H1 (cell line): ENCODE data around the gene RAET1G. TPM values are rescaled to one million over a fixed set of nuclear protein-coding genes. Genes with fewer than 3 reads are reported as not detected.

Experiments used
- CTCF ChIA-PET: fragments of 300-600 bp; sonication (Branson Sonifier 250); formaldehyde crosslinking; loops from one replicate; lab custom pipeline; 2021; ENCODE audit not compliant: partially characterized antibody; lab: Charles Lee
- POLR2A ChIA-PET: fragments of 300-600 bp; sonication (Branson Sonifier 250); formaldehyde crosslinking; loops from one replicate; lab custom pipeline; 2021; ENCODE audit warnings: inconsistent platforms; ENCODE audit not compliant: partially characterized antibody; lab: Charles Lee
- DNase-seq, 2 experiments: peaks; one replicate each; pipeline versions ENCODE4 v3.0.0 to v3.0.0-alpha.2; 2010 to 2022; ENCODE audit warnings: low spot score in 2 of 2, low read depth in 1 of 2, mixed read lengths in 1 of 2
- FAIRE-seq: peaks from 2 replicates; lab custom pipeline; 2011; peaks lifted over from hg19 to GRCh38; lab: Jason Lieb, UNC
- H2AFZ ChIP-seq: 2 replicates; pipeline ENCODE4 v1.8.1; 2012; ENCODE audit warnings: low read length, inconsistent platforms
- H2AK5ac ChIP-seq: 2 replicates; pipeline ENCODE4 v1.6.1; 2013; ENCODE audit warnings: low read depth, low read length
- H2BK120ac ChIP-seq: replicated peaks from 2 replicates; pipeline ENCODE3; 2013; ENCODE audit warnings: low read depth, low read length, inconsistent platforms
- H2BK12ac ChIP-seq: 2 replicates; pipeline ENCODE4 v1.6.1; 2013; ENCODE audit warnings: low read depth, low read length
- H2BK15ac ChIP-seq: 2 replicates; pipeline ENCODE4 v1.6.1; 2013; ENCODE audit warnings: low read length
- H2BK20ac ChIP-seq: 2 replicates; pipeline ENCODE4 v1.6.1; 2013; ENCODE audit warnings: low read length
- H2BK5ac ChIP-seq: 2 replicates; pipeline ENCODE4 v1.6.1; 2013; ENCODE audit warnings: low read depth, low read length
- H3K14ac ChIP-seq: 2 replicates; pipeline ENCODE4 v1.6.1; 2013; ENCODE audit warnings: inconsistent platforms; ENCODE audit not compliant: insufficient read length
- H3K18ac ChIP-seq: 2 replicates; pipeline ENCODE4 v1.6.1; 2013; ENCODE audit warnings: low read length; ENCODE audit errors: extremely low read depth
- H3K23ac ChIP-seq: 2 replicates; pipeline ENCODE4 v1.6.1; 2013; ENCODE audit warnings: inconsistent platforms; ENCODE audit not compliant: insufficient read length
- H3K23me2 ChIP-seq: 2 replicates; pipeline ENCODE4 v1.6.1; 2013; ENCODE audit warnings: low read depth, low read length
- H3K27ac ChIP-seq: 2 replicates; pipeline ENCODE4 v1.6.1; 2011; ENCODE audit warnings: low read depth, low read length, inconsistent platforms
- H3K27me3 ChIP-seq, 4 experiments: replicated peaks in 1 of 4; 1 replicate in 1 of 4; 2 replicates in 3 of 4; pipeline versions ENCODE4 v1.6.1 to v1.8.1; 2011 to 2013; ENCODE audit warnings: low read length in 3 of 4, mild to moderate bottlenecking in 3 of 4, inconsistent platforms in 2 of 4, mixed read lengths in 2 of 4, moderate library complexity in 1 of 4; ENCODE audit not compliant: control insufficient read depth in 3 of 4, insufficient read depth in 3 of 4; ENCODE audit errors: extremely low read depth in 1 of 4
- H3K36me3 ChIP-seq, 4 experiments: 2 replicates each; pipeline versions ENCODE4 v1.6.1 to v1.8.1; 2011 to 2013; ENCODE audit warnings: mild to moderate bottlenecking in 4 of 4, low read length in 3 of 4, moderate library complexity in 2 of 4, control low read depth in 1 of 4, inconsistent platforms in 1 of 4; ENCODE audit not compliant: insufficient read depth in 4 of 4, control insufficient read depth in 2 of 4
- H3K4ac ChIP-seq: replicated peaks from 2 replicates; pipeline ENCODE3; 2013; ENCODE audit warnings: low read length, low read depth, mixed read lengths, inconsistent platforms; ENCODE audit not compliant: insufficient read length
- H3K4me1 ChIP-seq, 4 experiments: replicated peaks in 1 of 4; 1 replicate in 1 of 4; 2 replicates in 3 of 4; pipeline versions ENCODE4 v1.6.1 to v1.8.1; 2011 to 2013; ENCODE audit warnings: low read length in 3 of 4, inconsistent platforms in 2 of 4, mixed read lengths in 1 of 4; ENCODE audit not compliant: insufficient read depth in 4 of 4, control insufficient read depth in 3 of 4
- H3K4me2 ChIP-seq, 2 experiments: 2 replicates each; pipeline versions ENCODE4 v1.6.1 to v1.8.1; 2011 to 2013; ENCODE audit warnings: low read depth in 2 of 2, low read length in 2 of 2, control low read depth in 1 of 2, inconsistent platforms in 1 of 2, mild to moderate bottlenecking in 1 of 2; ENCODE audit not compliant: insufficient read depth in 1 of 2
- H3K4me3 ChIP-seq, 4 experiments: fragments of 200-600, 300-600 bp in 1 of 4; sonication (generic), shearing (Covaris generic), sonication (Bioruptor Twin) in 1 of 4; 2 replicates each; pipeline versions ENCODE4 v1.5.1 to v1.8.1; 2011 to 2016; ENCODE audit warnings: low read length in 4 of 4, low read depth in 3 of 4, control low read depth in 2 of 4, inconsistent platforms in 2 of 4, mild to moderate bottlenecking in 2 of 4, mixed read lengths in 1 of 4, moderate library complexity in 1 of 4; ENCODE audit not compliant: insufficient read depth in 2 of 4; ENCODE audit errors: extremely low read depth in 1 of 4
- H3K56ac ChIP-seq: replicated peaks from 2 replicates; pipeline ENCODE3; 2013; ENCODE audit warnings: low read depth, mild to moderate bottlenecking, mixed read lengths, low read length, inconsistent platforms; ENCODE audit not compliant: insufficient read length
- H3K79me1 ChIP-seq: 2 replicates; pipeline ENCODE4 v1.6.1; 2013; ENCODE audit warnings: low read depth, low read length, control low read depth
- H3K79me2 ChIP-seq, 2 experiments: 2 replicates each; pipeline versions ENCODE4 v1.6.1 to v1.8.1; 2012 to 2013; ENCODE audit warnings: low read length in 2 of 2, mild to moderate bottlenecking in 2 of 2, inconsistent platforms in 1 of 2; ENCODE audit not compliant: insufficient read depth in 2 of 2, control insufficient read depth in 1 of 2
- H3K9ac ChIP-seq, 4 experiments: replicated peaks in 1 of 4; 1 replicate in 1 of 4; 2 replicates in 3 of 4; pipeline versions ENCODE4 v1.6.1 to v1.8.1; 2011 to 2013; ENCODE audit warnings: low read depth in 3 of 4, low read length in 3 of 4, control low read depth in 2 of 4, mild to moderate bottlenecking in 2 of 4, moderate library complexity in 2 of 4, inconsistent platforms in 1 of 4; ENCODE audit errors: extremely low read depth in 1 of 4
- H3K9me3 ChIP-seq, 2 experiments: 2 replicates each; pipeline versions ENCODE4 v1.6.1 to v1.8.1; 2012 to 2013; ENCODE audit warnings: mild to moderate bottlenecking in 2 of 2, moderate library complexity in 2 of 2, control low read depth in 1 of 2, inconsistent platforms in 1 of 2, low read depth in 1 of 2, low read length in 1 of 2, mixed read lengths in 1 of 2; ENCODE audit not compliant: insufficient read depth in 2 of 2
- H4K20me1 ChIP-seq, 2 experiments: replicated peaks in 1 of 2; 2 replicates each; pipeline versions ENCODE3 to v1.8.1; 2011 to 2013; ENCODE audit warnings: inconsistent platforms in 2 of 2, low read length in 2 of 2, mild to moderate bottlenecking in 1 of 2; ENCODE audit not compliant: insufficient read depth in 2 of 2, control insufficient read depth in 1 of 2
- H4K5ac ChIP-seq: 2 replicates; pipeline ENCODE4 v1.6.1; 2013; ENCODE audit warnings: low read length, low read depth, mixed read lengths, inconsistent platforms; ENCODE audit not compliant: insufficient read length
- H4K8ac ChIP-seq: 2 replicates; pipeline ENCODE4 v1.8.0; 2013; ENCODE audit warnings: mild to moderate bottlenecking, moderate library complexity, low read length, inconsistent platforms; ENCODE audit not compliant: insufficient read depth; ENCODE audit errors: extremely low read depth
- H4K91ac ChIP-seq: replicated peaks from 2 replicates; pipeline ENCODE3; 2013; ENCODE audit warnings: low read length, mixed read lengths, inconsistent platforms; ENCODE audit not compliant: insufficient read length
- ASH2L ChIP-seq: fragments of 200-600, 300-600 bp; sonication (generic); IDR thresholded peaks from one replicate; pipeline ENCODE4 v1.7.1; 2017; ENCODE audit warnings: low read length
- CBX8 ChIP-seq: fragments of 300-800, 300-1000 bp; sonication (generic); IDR thresholded peaks from 2 replicates; pipeline ENCODE4 v1.7.1; 2016; ENCODE audit warnings: low read depth, low read length, borderline replicate concordance
- CHD1 ChIP-seq: IDR thresholded peaks from 2 replicates; pipeline ENCODE4 v1.6.1; 2012; ENCODE audit warnings: low read depth, low read length, improper control_type of control experiment
- CHD2 ChIP-seq: IDR thresholded peaks from 2 replicates; pipeline ENCODE4 v1.6.1; 2012; ENCODE audit warnings: low read length, improper control_type of control experiment
- HDAC6 ChIP-seq: IDR thresholded peaks from one replicate; pipeline ENCODE4 v1.7.1; 2012; ENCODE audit warnings: low read depth, mild to moderate bottlenecking, inconsistent platforms, low read length, moderate library complexity
- JUN ChIP-seq: IDR thresholded peaks from 2 replicates; pipeline ENCODE4 v1.6.1; 2011; ENCODE audit warnings: low read depth, mild to moderate bottlenecking, improper control_type of control experiment, low read length
- POU5F1 ChIP-seq: IDR thresholded peaks from 2 replicates; pipeline ENCODE4 v1.6.1; 2011; ENCODE audit warnings: low read depth, mild to moderate bottlenecking, low read length, moderate library complexity
- SAP30 ChIP-seq: fragments of 300-600 bp; sonication (generic); IDR thresholded peaks from 2 replicates; pipeline ENCODE4 v1.7.1; 2012; ENCODE audit warnings: low read length, moderate library complexity, mild to moderate bottlenecking, inconsistent platforms; ENCODE audit not compliant: insufficient read depth, insufficient replicate concordance
- SRF ChIP-seq: IDR thresholded peaks from 2 replicates; pipeline ENCODE4 v1.6.1; 2011; ENCODE audit warnings: mild to moderate bottlenecking, low read depth, low read length, moderate library complexity
- TBP ChIP-seq: IDR thresholded peaks from 2 replicates; pipeline ENCODE4 v1.6.1; 2011; ENCODE audit warnings: low read depth, low read length, improper control_type of control experiment
- TEAD4 ChIP-seq: IDR thresholded peaks from 2 replicates; pipeline ENCODE4 v1.6.1; 2012; ENCODE audit warnings: low read depth, low read length, inconsistent platforms, mixed read lengths
- WGBS, 2 experiments: shearing (Covaris generic) in 1 of 2; methylation state at CpG; one replicate each; pipeline versions ENCODE4 v1.1.6 to v1.1.7; 2013 to 2015; ENCODE audit warnings: low lambda C conversion rate in 2 of 2, mixed read lengths in 2 of 2, inconsistent platforms in 1 of 2, low coverage in 1 of 2, missing lambda C conversion rate in 1 of 2; ENCODE audit not compliant: insufficient replicate concordance in 2 of 2, insufficient coverage in 1 of 2, insufficient read length in 1 of 2; ENCODE audit errors: extremely low coverage in 1 of 2, missing lambda C conversion rate in 1 of 2; 5-methylcytosine and 5-hydroxymethylcytosine counted together
- polyA plus RNA-seq, 7 experiments: library from polyadenylated mRNA; depleted of rRNA in 3 of 7; stranded (reverse) in 5 of 7; unstranded in 2 of 7; fragments of >200 nt in 5 of 7; fragments of 200-250 nt in 2 of 7; gene quantifications; 1 replicate in 5 of 7; 2 replicates in 1 of 7; 4 replicates in 1 of 7; pipeline versions ENCODE4 v1.2.1 to v1.2.3, GENCODE V29; 2011 to 2013; ENCODE audit warnings: missing spikeins in 2 of 7, mixed read lengths in 2 of 7
- total RNA-seq: library from RNA; stranded (reverse); fragmentation: NEBNext Ultra II Directional; extraction: Animal tissue kit (Norgen Biotek cat#: 25700); gene quantifications from 2 replicates; pipeline ENCODE4 v1.2.1, GENCODE V29; 2021
- TF ChIP-seq, protein P1 (sequence below): IDR thresholded peaks from 2 replicates; pipeline ENCODE4 v1.6.1; 2011; ENCODE audit warnings: low read length, improper control_type of control experiment

The RAET1G gene
- total and polyA plus RNA-seq, 2 of the 8 experiments (the other 6 are each of a cell fraction or from before 2014, with no cell fraction given): 0.08 TPM; not detected in 1

GRCh38 chr6:149876241-149876933 lies 46.5 kb downstream of the RAET1G start:
- no peaks in the 10 kb centered on the region for H3K79me1 ChIP-seq
- H2BK120ac ChIP-seq: no peak overlapping the region
- no peaks in the 10 kb centered on the region for H3K36me3 ChIP-seq
- H2BK20ac ChIP-seq: no peak overlapping the region
- H4K8ac ChIP-seq: no peak overlapping the region
- no peaks in the 10 kb centered on the region for H3K79me2 ChIP-seq
- H4K91ac ChIP-seq: no peak overlapping the region
- no peak overlapping the region for H2BK12ac ChIP-seq
- no peak overlapping the region for H3K4ac ChIP-seq
- no peak overlapping the region for H3K4me3 ChIP-seq
- H3K9ac ChIP-seq: no peak overlapping the region
- H2BK15ac ChIP-seq: no peak overlapping the region
- no peaks in the 10 kb centered on the region for H3K9me3 ChIP-seq
- WGBS, 2 experiments: 86% methylated on average over 3 of the region's 3 CpGs; no CpG with 5 or more reads in 1 of the 2 experiments
- H2BK5ac ChIP-seq: no peak overlapping the region
- H3K14ac ChIP-seq: no peak overlapping the region
- no peak overlapping the region for H3K4me2 ChIP-seq
- ChIA-PET POLR2A (no interaction called here), CTCF (no interaction called here)
- no peak overlapping the region for H4K5ac ChIP-seq
- H3K18ac ChIP-seq: no peak overlapping the region
- H2AFZ ChIP-seq: no peak overlapping the region
- no peaks in the 10 kb centered on the region for H3K23me2 ChIP-seq
- DNase-seq: no peak
- peak; percentile 32 for FAIRE-seq
- no peak overlapping the region for H3K27ac ChIP-seq
- H4K20me1 ChIP-seq: no peaks in the 10 kb centered on the region
- no peak overlapping the region for H2AK5ac ChIP-seq
- H3K27me3 ChIP-seq: peaks cover 0 to 2% (median 0%) of the 10 kb centered on the region in 4 experiments; a peak in 3 of 7 replicates
- H3K56ac ChIP-seq: no peak overlapping the region
- no peaks in the 10 kb centered on the region for H3K4me1 ChIP-seq
- no peak overlapping the region for H3K23ac ChIP-seq
- TF ChIP-seq CHD1 (no peak), SAP30 (no peak), SRF (no peak), CBX8 (no peak), JUN (no peak), CHD2 (no peak), ASH2L (no peak), TBP (no peak), HDAC6 (no peak), POU5F1 (no peak), TEAD4 (no peak)
- TF ChIP-seq, protein P1, sequence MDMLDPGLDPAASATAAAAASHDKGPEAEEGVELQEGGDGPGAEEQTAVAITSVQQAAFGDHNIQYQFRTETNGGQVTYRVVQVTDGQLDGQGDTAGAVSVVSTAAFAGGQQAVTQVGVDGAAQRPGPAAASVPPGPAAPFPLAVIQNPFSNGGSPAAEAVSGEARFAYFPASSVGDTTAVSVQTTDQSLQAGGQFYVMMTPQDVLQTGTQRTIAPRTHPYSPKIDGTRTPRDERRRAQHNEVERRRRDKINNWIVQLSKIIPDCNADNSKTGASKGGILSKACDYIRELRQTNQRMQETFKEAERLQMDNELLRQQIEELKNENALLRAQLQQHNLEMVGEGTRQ: no peak
